ENCODE measurements around the gene CRYGS. TPM values are rescaled to one million over a fixed set of nuclear protein-coding genes. Genes with fewer than 3 reads are reported as not detected.
"Not testable (repeated sequence)": the region's sequence is repeated elsewhere in the genome, so short reads cannot be mapped to it uniquely, and the experiment has no call there.

CRYGS gene
- 2.4 TPM for polyA plus RNA-seq (2013, experiment 1 of 2)
- 3.7 TPM for polyA plus RNA-seq (2013, experiment 2 of 2)

- H3K27ac ChIP-seq (ENCODE audit: low read depth, low read length, severe bottlenecking), result no peak within 1 kb of the TSS
- peaks cover 19% of the 10 kb centered on the region for H3K36me3 ChIP-seq (ENCODE audit: control insufficient read depth, insufficient read depth, low read length)
- no peak within 1 kb of the TSS for H3K4me3 ChIP-seq (ENCODE audit: extremely low read depth, insufficient read depth, low read length, poor library complexity, severe bottlenecking)
- peaks cover 9% of the 10 kb centered on the region for H3K4me1 ChIP-seq (ENCODE audit: control insufficient read depth, insufficient read depth, low read length, poor library complexity, severe bottlenecking)
- 100% methylated on average over 1 to 2 of the region's 2 CpGs for WGBS, 2 experiments (ENCODE audit: insufficient coverage in 2 of 2)
- H3K9me3 ChIP-seq (ENCODE audit: control insufficient read depth, low read length), result no peaks in the 10 kb centered on the region
Observed at GRCh38 chr3:186544281-186544680, at the start of gene CRYGS. TSS of gene CRYGS (minus strand) at chr3:186544380. CDS start at chr3:186544326, 54 bp downstream.

- H3K9me3 ChIP-seq (ENCODE audit: control insufficient read depth, low read length), result no peaks in the 10 kb centered on the region
- no peak overlapping the region for H3K4me3 ChIP-seq (ENCODE audit: extremely low read depth, insufficient read depth, low read length, poor library complexity, severe bottlenecking)
- no peak overlapping the region for H3K27ac ChIP-seq (ENCODE audit: low read depth, low read length, severe bottlenecking)
- WGBS, 2 experiments (ENCODE audit: insufficient coverage in 2 of 2), result 87 to 100% methylated on average over 1 to 2 of the region's 3 CpGs
- no peaks in the 10 kb centered on the region for H3K4me1 ChIP-seq (ENCODE audit: control insufficient read depth, insufficient read depth, low read length, poor library complexity, severe bottlenecking)
- H3K36me3 ChIP-seq (ENCODE audit: control insufficient read depth, insufficient read depth, low read length), result no peaks in the 10 kb centered on the region
Observed at GRCh38 chr3:186593862-186594261, 49.7 kb upstream of the CRYGS start.

GRCh38 chr3:186592682-186593081 lies 48.5 kb upstream of the CRYGS start:
- no peaks in the 10 kb centered on the region for H3K9me3 ChIP-seq (ENCODE audit: control insufficient read depth, low read length)
- no peak overlapping the region for H3K27ac ChIP-seq (ENCODE audit: low read depth, low read length, severe bottlenecking)
- WGBS, 2 experiments (ENCODE audit: insufficient coverage in 2 of 2), result 100% methylated on average over 1 of the region's 4 CpGs; no CpG with 5 or more reads in 1 of the 2 experiments
- H3K4me3 ChIP-seq (ENCODE audit: extremely low read depth, insufficient read depth, low read length, poor library complexity, severe bottlenecking), result no peak overlapping the region
- no peaks in the 10 kb centered on the region for H3K36me3 ChIP-seq (ENCODE audit: control insufficient read depth, insufficient read depth, low read length)
- H3K4me1 ChIP-seq (ENCODE audit: control insufficient read depth, insufficient read depth, low read length, poor library complexity, severe bottlenecking), result no peaks in the 10 kb centered on the region

GRCh38 chr3:186590580-186591295 lies 46.6 kb upstream of the CRYGS start:
- no peaks in the 10 kb centered on the region for H3K9me3 ChIP-seq (ENCODE audit: control insufficient read depth, low read length)
- H3K27ac ChIP-seq (ENCODE audit: low read depth, low read length, severe bottlenecking), result no peak overlapping the region
- H3K36me3 ChIP-seq (ENCODE audit: control insufficient read depth, insufficient read depth, low read length), result peaks cover 5% of the 10 kb centered on the region
- H3K4me3 ChIP-seq (ENCODE audit: extremely low read depth, insufficient read depth, low read length, poor library complexity, severe bottlenecking), result no peak overlapping the region
- no peaks in the 10 kb centered on the region for H3K4me1 ChIP-seq (ENCODE audit: control insufficient read depth, insufficient read depth, low read length, poor library complexity, severe bottlenecking)
- WGBS, 2 experiments (ENCODE audit: insufficient coverage in 2 of 2), result 88 to 94% methylated on average over 3 to 5 of the region's 7 CpGs

- no peak overlapping the region for H3K27ac ChIP-seq (ENCODE audit: low read depth, low read length, severe bottlenecking)
- no peak overlapping the region for H3K4me3 ChIP-seq (ENCODE audit: extremely low read depth, insufficient read depth, low read length, poor library complexity, severe bottlenecking)
- WGBS, 2 experiments (ENCODE audit: insufficient coverage in 2 of 2), result 91 to 100% methylated on average over 1 to 2 of the region's 5 CpGs
- no peaks in the 10 kb centered on the region for H3K4me1 ChIP-seq (ENCODE audit: control insufficient read depth, insufficient read depth, low read length, poor library complexity, severe bottlenecking)
- H3K36me3 ChIP-seq (ENCODE audit: control insufficient read depth, insufficient read depth, low read length), result peaks cover 11% of the 10 kb centered on the region
- no peaks in the 10 kb centered on the region for H3K9me3 ChIP-seq (ENCODE audit: control insufficient read depth, low read length)
Observed at GRCh38 chr3:186589856-186590579, 45.8 kb upstream of the CRYGS start.

GRCh38 chr3:186589121-186589520 lies 44.9 kb upstream of the CRYGS start:
- Histone ChIP-seq H3K9me3 (ENCODE audit: control insufficient read depth, low read length) (no peaks in the 10 kb centered on the region), H3K4me3 (ENCODE audit: extremely low read depth, insufficient read depth, low read length, poor library complexity, severe bottlenecking) (no peak overlapping the region), H3K27ac (ENCODE audit: low read depth, low read length, severe bottlenecking) (no peak overlapping the region), H3K4me1 (ENCODE audit: control insufficient read depth, insufficient read depth, low read length, poor library complexity, severe bottlenecking) (peaks cover 2% of the 10 kb centered on the region), H3K36me3 (ENCODE audit: control insufficient read depth, insufficient read depth, low read length) (peaks cover 20% of the 10 kb centered on the region)
- WGBS, 2 experiments (ENCODE audit: insufficient coverage in 2 of 2), result no CpG with 5 or more reads among the region's 3 CpGs

GRCh38 chr3:186588632-186589031 lies 44.5 kb upstream of the CRYGS start:
- Histone ChIP-seq H3K4me3 (ENCODE audit: extremely low read depth, insufficient read depth, low read length, poor library complexity, severe bottlenecking) (no peak overlapping the region), H3K36me3 (ENCODE audit: control insufficient read depth, insufficient read depth, low read length) (peaks cover 25% of the 10 kb centered on the region), H3K9me3 (ENCODE audit: control insufficient read depth, low read length) (no peaks in the 10 kb centered on the region), H3K27ac (ENCODE audit: low read depth, low read length, severe bottlenecking) (no peak overlapping the region), H3K4me1 (ENCODE audit: control insufficient read depth, insufficient read depth, low read length, poor library complexity, severe bottlenecking) (peaks cover 3% of the 10 kb centered on the region)
- 100% methylated on average over 1 of the region's 2 CpGs; no CpG with 5 or more reads in 1 of the 2 experiments for WGBS, 2 experiments (ENCODE audit: insufficient coverage in 2 of 2)

GRCh38 chr3:186587183-186587582 lies 43.0 kb upstream of the CRYGS start:
- Histone ChIP-seq H3K36me3 (ENCODE audit: control insufficient read depth, insufficient read depth, low read length) (peaks cover 39% of the 10 kb centered on the region), H3K9me3 (ENCODE audit: control insufficient read depth, low read length) (no peaks in the 10 kb centered on the region), H3K4me3 (ENCODE audit: extremely low read depth, insufficient read depth, low read length, poor library complexity, severe bottlenecking) (no peak overlapping the region), H3K4me1 (ENCODE audit: control insufficient read depth, insufficient read depth, low read length, poor library complexity, severe bottlenecking) (peaks cover 3% of the 10 kb centered on the region), H3K27ac (ENCODE audit: low read depth, low read length, severe bottlenecking) (no peak overlapping the region)

- H3K27ac ChIP-seq (ENCODE audit: low read depth, low read length, severe bottlenecking); H3K4me1 ChIP-seq (ENCODE audit: control insufficient read depth, insufficient read depth, low read length, poor library complexity, severe bottlenecking); H3K4me3 ChIP-seq (ENCODE audit: extremely low read depth, insufficient read depth, low read length, poor library complexity, severe bottlenecking); H3K9me3 ChIP-seq (ENCODE audit: control insufficient read depth, low read length): not testable (repeated sequence)
- 74 to 92% methylated on average over 2 to 8 of the region's 9 CpGs for WGBS, 2 experiments (ENCODE audit: insufficient coverage in 2 of 2)
- H3K36me3 ChIP-seq (ENCODE audit: control insufficient read depth, insufficient read depth, low read length), result peaks cover 46% of the 10 kb centered on the region
Observed at GRCh38 chr3:186586245-186586644, 42.1 kb upstream of the CRYGS start.

- H3K36me3 ChIP-seq (ENCODE audit: control insufficient read depth, insufficient read depth, low read length), result peaks cover 68% of the 10 kb centered on the region
- WGBS, 2 experiments (ENCODE audit: insufficient coverage in 2 of 2), result 84 to 87% methylated on average over 3 to 4 of the region's 5 CpGs
- H3K4me3 ChIP-seq (ENCODE audit: extremely low read depth, insufficient read depth, low read length, poor library complexity, severe bottlenecking), result no peak overlapping the region
- peaks cover 3% of the 10 kb centered on the region for H3K4me1 ChIP-seq (ENCODE audit: control insufficient read depth, insufficient read depth, low read length, poor library complexity, severe bottlenecking)
- H3K9me3 ChIP-seq (ENCODE audit: control insufficient read depth, low read length), result no peaks in the 10 kb centered on the region
- no peak overlapping the region for H3K27ac ChIP-seq (ENCODE audit: low read depth, low read length, severe bottlenecking)
Observed at GRCh38 chr3:186583831-186584230, 39.7 kb upstream of the CRYGS start.

GRCh38 chr3:186582541-186582940 lies 38.4 kb upstream of the CRYGS start:
- peaks cover 79% of the 10 kb centered on the region for H3K36me3 ChIP-seq (ENCODE audit: control insufficient read depth, insufficient read depth, low read length)
- peaks cover 3% of the 10 kb centered on the region for H3K4me1 ChIP-seq (ENCODE audit: control insufficient read depth, insufficient read depth, low read length, poor library complexity, severe bottlenecking)
- H3K27ac ChIP-seq (ENCODE audit: low read depth, low read length, severe bottlenecking), result no peak overlapping the region
- no peak overlapping the region for H3K4me3 ChIP-seq (ENCODE audit: extremely low read depth, insufficient read depth, low read length, poor library complexity, severe bottlenecking)
- no peaks in the 10 kb centered on the region for H3K9me3 ChIP-seq (ENCODE audit: control insufficient read depth, low read length)
- WGBS, 2 experiments (ENCODE audit: insufficient coverage in 2 of 2), result 93 to 98% methylated on average over 4 to 5 of the region's 6 CpGs
